GM12873 (cell line): ENCODE data around the gene ITPRID2.

Source experiments
- CTCF ChIP-seq: IDR thresholded peaks from 2 replicates; pipeline ENCODE4 v1.5.1; 2012; ENCODE audit warnings: low read depth, mild to moderate bottlenecking, moderate library complexity, low read length, control low read depth; ENCODE audit not compliant: insufficient read depth; ENCODE audit errors: missing control alignments

The ITPRID2 gene

GRCh38 chr2:181944164-181944913 lies 52.8 kb downstream of the ITPRID2 start:
- no peak for TF ChIP-seq CTCF

- TF ChIP-seq CTCF: no peak
Observed at GRCh38 chr2:181944914-181945291, 53.4 kb downstream of the ITPRID2 start.

- TF ChIP-seq CTCF: no peak
Observed at GRCh38 chr2:181946444-181947127, 55.1 kb downstream of the ITPRID2 start.

- TF ChIP-seq CTCF: no peak
Observed at GRCh38 chr2:181947273-181947672, 55.7 kb downstream of the ITPRID2 start.

- no peak for TF ChIP-seq CTCF
Observed at GRCh38 chr2:181948227-181948626, 56.7 kb downstream of the ITPRID2 start.

- TF ChIP-seq CTCF: no peak
Observed at GRCh38 chr2:181949047-181949446, 57.5 kb downstream of the ITPRID2 start.

- TF ChIP-seq CTCF: no peak
Observed at GRCh38 chr2:181952404-181953226, 61.1 kb downstream of the ITPRID2 start.
